HUDEP-2 (cell line): Measurements from ENCODE around the gene COL2A1.
A peak's percentile ranks its signal among the peaks of the same experiment; 100 is the strongest.
"Not testable (repeated sequence)": the region's sequence is repeated elsewhere in the genome, so short reads cannot be mapped to it uniquely, and the experiment has no call there.

Experiments used
- DNase-seq, 76 experiments: peaks; one replicate each; lab custom pipeline; 2025; ENCODE audit not compliant: unreplicated experiment in 76 of 76; lab: John Stamatoyannopoulos, UW

The COL2A1 gene

DNA sequence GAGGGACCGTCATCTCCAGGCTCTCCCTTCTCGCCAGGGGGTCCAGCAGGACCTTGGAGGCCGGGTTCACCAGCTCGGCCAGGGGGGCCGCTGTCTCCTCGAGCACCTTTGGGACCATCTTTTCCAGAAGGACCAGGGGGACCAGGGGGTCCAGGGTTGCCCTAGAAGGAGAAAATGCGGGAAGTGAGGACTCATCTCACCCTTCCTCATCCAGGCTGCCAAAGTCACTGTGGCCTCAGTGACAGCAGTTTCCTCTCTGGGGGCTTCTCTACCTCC, 25.7 kb downstream of the COL2A1 start:
- DNase-seq: no peak

DNA sequence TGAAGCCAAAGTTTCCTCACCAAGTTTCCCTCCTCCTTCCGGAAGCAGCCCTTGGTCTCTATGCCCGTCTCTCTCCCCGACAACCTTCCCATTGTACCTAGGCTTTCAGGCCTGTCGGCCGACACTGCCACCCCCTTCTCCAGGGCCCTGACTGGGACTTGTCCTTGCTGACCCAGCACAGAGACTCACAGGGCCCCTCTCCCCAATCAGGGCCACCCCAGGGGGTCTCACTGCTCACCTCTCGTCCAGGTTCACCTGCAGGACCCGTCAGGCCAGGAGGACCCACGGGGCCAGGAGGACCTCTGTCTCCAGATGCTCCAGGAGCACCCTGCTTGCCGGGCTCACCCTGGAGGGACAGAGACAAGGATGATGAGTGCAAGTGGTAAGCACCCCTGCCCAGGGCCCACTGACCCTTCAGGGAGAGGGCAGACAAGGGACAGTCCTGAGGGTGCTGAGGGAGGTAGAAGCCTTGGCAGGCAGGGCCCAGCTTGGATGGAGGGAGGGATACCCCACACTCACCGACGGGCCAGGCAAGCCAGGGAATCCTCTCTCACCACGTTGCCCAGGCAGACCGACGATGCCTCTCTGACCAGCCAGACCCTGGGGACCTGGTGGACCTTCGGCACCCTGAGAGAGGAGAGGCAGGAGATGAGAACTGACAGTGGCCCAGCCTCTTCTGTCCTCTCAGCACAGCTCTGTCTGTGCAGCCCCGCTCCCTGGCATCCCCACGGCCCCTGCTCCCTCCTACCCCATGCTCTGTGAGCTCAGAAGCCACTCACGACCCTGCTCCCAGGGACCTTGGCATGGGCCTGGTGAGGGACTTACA, 26.3 kb downstream of the COL2A1 start:
- DNase-seq: no peak

DNA sequence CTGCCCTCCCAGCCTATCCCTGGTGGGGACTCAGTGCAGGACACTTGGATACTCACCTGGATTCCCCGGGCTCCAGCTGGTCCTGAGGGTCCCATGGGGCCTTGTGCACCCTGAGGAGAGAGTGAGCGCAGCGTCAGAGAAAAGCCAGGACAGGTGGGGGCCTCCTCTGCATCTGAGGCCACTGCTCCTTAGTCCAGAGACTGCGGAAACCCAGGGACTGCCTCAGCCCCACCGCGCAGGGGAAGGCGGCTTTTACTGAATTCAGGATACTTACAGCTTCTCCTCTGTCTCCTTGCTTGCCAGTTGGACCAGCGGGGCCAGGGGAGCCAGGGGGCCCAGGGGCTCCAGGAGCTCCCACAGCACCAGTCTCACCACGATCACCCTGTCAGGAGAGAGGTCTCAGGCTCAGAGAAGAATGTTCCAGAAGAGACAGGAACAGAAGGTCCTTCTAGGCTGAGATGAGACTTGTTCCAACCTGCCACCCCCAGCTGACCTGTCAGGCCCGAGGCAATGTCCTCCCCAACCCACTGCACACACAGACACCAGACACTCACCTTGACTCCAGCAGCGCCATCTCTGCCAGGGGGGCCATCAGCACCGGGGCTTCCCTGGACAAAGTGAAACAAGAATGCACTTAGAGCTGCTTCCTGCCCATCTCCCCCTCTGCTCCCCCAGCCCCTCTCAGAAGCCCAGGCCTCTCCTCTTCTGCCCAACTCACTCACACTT, 27.1 kb downstream of the COL2A1 start:
- DNase-seq: no peak

DNA sequence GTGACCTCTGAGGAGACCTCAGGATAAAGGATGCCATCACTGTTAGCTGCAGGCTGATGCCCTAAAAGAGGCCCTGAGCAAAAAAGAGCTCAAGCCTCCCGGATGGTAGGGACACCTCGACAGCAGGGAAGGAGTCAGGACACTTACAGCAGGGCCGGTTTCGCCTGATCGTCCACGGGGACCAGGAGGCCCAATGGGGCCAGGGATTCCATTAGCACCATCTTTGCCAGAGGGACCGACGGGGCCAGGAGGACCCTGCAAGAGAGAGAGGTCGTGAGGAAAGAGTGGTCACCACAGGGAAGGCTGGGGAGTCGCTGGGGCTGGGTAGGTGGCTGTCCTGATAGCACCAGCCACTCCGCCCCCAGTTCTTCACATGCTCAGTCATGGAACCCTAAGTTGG, 28.5 kb downstream of the COL2A1 start:
- no peak for DNase-seq

DNA sequence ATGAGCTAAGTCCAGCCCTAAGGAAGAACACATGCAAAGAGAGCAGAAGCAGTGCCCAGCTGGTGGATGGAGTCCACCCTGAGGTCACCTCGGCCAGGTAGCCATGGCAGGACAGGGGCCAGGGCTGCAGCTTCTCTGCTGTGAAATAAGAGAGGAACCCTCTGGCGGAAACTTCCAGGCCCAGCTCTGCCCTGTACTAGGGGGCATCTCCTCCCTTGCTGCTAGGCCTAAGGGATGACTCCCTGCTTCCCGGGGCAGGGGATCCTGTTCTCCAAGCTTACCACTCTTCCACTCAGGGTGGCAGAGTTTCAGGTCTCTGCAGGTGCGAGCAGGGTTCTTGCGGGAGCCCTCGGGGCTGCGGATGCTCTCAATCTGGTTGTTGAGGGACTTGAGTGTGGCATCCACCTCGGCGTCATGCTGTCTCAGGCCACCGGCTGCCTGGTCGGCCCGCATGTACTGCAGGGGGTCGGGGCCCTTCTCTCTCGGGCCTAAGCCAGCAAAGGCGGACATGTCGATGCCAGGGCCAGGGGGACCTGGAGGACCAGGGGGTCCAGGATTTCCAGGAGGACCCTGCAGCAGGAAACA, 29.1 kb downstream of the COL2A1 start:
- no peak for DNase-seq

DNA sequence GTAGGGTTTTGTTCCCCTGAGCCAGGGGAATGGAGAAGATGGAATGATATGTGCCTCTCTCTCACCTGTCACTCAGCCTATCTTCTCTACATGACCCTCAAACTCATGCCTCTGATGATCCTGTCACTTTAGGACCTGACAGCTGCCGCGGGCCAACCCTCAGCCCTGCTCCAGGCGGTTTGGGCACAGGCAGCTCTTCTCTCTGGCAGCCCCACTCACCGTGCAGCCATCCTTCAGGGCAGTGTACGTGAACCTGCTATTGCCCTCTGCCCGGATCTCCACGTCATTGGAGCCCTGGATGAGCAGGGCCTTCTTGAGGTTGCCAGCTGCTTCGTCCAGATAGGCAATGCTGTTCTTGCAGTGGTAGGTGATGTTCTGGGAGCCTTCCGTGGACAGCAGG, 30.4 kb downstream of the COL2A1 start:
- no peak for DNase-seq

DNA sequence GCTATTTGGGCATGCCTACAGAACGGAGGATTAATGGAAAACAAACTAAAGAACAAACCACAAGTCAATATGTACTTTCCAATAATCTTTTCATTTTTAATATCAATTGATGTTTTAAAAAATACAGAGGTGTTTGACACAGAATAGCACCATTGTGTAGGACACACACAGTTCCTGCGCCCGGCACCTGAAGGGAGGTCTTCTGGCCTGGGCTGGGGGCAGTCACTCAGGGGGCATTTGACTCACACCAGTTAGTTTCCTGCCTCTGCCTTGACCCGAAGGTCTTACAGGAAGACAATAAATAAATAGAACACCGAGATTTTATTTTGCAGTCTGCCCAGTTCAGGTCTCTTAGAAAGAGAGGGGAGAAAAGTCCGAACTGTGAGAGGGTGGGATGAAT, 31.4 kb downstream of the COL2A1 start:
- no peak for DNase-seq

DNA sequence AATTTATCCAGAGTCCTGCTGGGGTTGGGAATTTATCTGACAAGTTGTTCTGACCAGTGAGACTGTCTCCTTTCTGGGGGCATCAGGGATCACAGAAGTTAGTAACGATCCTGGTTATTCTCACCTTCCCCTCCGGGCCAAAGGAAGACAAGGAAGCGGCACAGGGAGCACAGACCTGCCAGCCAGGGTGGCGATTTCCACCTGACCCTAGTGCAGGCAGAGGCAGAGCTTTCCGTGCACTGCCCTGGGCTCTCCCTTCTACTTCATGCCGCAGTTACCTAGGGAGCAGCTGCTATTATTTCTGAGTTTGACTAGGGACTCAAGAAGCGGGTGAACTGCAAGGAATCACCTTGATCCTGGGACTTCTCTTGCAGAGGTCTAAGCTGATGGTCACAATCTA, 33.4 kb downstream of the COL2A1 start:
- no peak for DNase-seq

DNA sequence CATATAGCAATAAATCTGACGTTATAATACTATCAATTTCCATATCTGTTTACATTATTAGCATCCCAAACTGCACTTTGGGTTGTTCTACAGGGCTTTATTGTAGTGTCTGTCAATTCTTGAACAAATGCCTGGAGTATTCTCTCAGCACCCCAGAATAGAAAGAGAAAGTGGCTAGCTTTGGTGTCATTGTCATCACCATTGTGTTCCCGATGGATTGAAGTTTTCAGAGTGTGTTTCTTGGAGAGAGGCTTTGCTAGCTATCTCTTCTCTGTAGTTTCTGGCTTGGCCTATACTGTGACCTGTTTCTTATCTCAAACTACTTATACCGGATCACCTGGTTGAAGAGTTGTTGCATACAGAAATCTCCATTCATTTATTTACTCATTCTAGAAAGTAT, 34.4 kb downstream of the COL2A1 start:
- no peak for DNase-seq

DNA sequence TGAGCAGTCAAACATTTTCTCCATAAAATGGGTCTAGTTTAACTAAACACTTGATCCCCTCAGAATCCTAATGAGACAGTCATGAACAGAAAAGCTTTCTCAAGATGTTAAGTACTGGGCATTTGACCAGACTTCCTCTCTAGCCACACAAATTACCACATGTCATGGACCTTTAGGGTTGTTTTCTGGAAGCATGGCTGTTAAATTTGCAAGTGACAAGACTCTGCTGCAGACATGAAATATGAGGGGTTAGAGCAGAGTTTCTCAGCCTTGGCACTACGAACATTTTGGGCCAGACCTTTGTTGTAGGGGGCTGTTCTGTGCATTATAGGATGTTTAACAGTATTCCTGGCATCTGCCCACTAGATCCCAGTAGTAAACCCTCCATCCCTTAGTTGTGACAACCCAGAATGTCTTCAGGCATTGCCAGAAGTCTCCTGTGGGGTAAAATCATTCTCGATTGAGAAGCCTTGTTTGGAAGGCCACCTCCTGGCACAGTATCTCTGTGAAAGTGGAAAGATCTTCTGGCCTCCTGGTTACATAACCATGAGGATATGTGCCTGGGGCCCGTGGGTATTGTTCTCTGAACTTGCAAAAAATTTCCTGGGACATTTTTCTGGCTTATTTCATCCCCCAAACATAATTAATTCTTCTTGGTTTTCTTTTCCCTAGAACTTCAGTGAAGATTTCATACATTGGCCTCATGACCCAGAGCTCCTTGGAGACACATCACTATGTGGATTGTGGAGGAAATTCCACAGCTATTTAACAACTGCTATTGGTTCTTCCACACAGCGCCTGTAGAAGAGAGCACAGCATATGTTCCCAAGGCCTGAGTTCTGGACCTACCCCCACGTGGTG, 36.6 kb downstream of the COL2A1 start:
- no peak for DNase-seq

DNA sequence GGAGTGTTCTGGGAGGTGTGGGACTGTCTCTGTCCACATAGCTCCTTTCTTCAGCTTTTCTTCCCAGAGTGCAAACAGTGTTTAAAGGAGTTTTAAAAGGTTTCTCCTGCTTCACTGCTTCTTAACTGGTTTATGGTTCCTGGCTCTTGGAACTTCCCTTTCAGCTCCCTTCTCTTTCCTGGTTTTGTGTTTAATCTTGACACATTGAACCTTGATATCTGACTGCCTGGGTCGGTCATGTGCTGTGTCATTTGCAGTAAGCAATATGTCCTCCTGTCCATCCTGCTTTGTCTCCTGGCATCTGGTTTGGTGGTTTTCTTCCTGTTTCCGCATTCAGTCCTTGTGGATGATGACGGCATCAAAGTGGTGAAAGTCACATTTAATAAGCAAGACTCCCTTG, 38.7 kb downstream of the COL2A1 start:
- DNase-seq: no peak

DNA sequence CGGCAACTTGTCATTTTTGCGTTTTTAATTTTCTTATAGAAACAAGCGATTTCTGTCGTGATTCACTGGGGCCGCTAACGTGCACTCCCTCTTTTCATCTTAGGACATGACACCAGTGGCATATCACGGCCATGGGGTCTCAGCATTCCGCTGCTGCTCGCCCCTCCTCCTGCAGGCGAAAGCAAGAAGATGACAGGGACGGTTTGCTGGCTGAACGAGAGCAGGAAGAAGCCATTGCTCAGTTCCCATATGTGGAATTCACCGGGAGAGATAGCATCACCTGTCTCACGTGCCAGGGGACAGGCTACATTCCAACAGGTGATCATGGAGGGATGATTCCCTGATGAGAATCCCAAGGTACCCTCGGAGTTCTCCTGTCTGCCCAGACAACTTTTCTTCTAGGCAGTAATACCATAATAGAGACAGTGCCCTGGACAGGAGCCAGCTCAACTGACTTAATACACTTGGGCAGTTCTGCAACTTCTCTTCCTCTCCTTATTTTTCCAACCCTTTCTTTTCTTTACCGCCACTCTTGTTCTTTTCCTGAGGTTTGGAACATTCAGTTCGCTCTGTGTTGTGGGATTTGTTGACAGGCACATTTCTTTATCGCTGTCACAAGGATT, 40.1 kb downstream of the COL2A1 start:
- peak in 4 of 76 experiments; percentile 4 to 21 (median 8) for DNase-seq

DNA sequence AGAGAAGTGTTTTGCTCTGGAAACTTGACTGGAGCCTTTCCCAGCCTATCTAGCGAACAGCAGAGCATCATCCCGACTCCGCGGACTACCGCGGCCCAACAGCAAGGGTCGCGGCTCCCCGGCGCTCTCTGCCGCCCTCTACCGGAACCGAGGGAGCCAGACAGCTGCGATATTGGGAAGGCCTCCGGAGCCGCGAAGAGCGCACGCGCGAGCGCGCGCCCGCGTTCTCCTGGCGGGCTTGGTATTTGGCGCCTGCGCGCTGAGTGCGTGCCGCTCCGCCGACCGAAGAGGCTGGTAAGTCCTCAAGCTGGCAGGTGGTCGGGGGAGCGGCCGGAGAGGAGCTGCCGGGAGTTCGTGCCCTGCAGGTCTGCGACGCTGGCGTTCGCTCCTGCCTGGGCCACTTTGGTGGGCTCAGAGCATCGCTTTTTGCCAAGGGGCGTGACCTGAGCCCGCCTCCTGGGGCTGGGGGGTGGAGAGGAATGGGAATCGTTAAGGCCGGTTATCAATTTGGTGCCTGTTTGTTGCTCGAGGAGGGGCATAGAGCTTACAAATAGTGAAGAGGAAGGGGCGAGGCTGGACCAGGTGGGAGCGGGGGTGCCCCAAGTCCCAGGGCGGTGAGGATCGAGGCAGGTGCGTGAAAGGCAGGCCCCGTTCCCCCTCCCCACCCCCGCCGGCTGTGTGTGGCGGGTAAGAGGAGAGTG, 40.8 kb downstream of the COL2A1 start, which contains the start of gene TMEM106C:
TSS of gene TMEM106C (plus strand) at position 257 of the 701 bp plus-strand sequence. CDS start 641 bp downstream, outside the sequence.
- DNase-seq: peak in 72 of 76 experiments; percentile 16 to 91 (median 80)

DNA sequence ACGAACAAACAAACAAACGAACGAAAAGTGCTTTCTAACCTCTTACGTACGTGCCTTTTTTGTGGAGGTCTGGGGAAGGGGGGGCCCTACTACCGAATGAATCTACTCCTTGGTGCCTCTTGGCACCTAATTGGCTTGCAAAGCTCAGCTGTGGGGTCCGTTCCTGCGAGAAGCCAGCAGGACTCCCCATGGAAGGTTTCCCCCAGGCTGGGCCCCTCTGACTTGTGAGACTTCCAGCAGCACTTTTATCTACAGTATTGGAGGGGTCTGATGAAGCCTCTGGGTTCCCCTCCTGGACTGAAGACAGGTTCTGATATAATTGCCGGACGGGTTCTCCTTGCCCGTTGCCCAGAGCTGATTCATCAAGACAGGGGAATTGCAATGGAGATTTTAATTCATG, 42.1 kb downstream of the COL2A1 start:
- DNase-seq: no peak

DNA sequence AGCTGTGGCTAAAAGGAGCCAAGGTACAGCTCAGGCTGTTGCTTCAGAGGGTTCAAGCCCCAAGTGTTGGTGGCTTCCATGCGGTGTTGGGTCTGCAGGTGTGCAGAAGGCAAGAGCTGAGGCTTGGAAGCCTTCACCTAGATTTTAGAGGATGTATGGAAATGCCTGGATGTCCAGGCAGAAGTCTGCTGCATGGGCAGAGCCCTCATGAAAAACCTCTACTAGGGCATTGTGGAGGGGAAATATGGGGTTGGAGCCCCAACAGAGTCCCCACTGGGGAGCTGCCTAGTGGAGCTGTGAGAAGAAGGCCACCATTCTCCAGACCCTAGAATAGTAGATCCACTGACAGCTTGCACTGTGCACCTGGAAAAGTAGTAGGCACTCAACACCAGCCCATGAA, 46.6 kb downstream of the COL2A1 start:
- not testable (repeated sequence) for DNase-seq

DNA sequence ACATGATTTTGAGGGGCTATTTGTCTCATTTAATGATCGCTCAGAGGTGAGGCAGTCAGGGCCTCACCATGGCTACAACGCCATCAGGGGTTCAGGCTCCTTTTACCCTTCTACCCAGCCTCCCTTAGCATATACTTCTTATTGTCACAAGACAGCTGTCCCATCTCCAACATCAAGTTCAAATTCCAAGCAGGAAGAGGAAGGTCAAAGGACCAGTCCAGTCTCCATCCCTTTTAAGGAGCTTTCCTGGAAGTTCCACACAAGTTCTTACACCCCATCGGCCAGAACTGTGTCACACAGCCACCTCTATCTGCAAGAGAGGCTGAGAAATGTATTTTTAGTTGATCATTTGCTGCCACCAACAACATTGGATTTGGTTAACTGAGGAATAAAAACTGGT, 49.2 kb downstream of the COL2A1 start:
- no peak for DNase-seq

DNA sequence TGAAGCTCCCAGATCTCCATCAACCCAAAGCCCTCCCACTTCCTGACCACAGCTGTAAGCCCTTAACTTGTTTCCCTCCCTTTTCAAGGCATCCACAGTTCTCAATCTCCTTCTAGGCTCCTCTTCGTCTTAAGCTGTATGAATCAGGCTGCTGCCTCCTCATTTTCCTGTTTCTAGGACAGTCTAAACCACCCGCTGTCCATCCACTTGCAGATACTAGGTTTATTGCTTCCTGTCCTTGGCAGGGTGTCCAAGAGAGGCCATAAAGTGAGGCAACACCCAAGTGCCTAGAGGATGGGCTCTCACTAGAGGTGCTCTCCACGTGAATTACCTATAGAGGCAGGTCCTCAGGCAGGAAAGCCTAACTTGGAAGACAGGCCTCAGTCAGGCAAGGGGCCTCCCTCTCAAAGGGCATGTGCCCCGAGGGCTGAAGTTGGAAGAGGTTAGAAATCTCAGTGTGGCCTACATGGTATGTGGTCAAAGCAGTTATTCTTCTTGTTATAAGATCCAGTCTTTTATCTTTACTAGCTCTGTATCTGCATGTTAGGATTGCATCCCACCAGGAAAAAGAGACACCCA, 49.7 kb downstream of the COL2A1 start:
- no peak for DNase-seq

DNA sequence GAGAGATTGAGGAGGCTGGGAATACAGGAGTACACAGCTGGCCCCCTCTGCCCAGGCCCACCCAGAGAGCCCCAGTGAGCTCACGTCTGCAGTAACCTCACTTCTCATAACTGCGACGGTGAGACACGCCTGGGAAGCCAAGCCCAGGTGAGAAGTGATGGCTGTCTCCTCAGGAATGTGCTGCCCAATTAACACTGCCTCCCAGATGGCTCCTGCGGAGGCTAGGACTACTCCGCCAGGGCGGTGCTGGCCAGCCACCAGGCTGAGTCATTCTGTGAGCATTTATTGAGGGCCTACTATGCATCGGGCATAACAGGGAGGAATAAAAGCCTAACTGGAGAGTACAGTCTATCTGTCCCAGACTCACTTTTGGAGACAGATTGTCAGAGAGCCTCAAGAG, 50.2 kb downstream of the COL2A1 start:
- DNase-seq: no peak

DNA sequence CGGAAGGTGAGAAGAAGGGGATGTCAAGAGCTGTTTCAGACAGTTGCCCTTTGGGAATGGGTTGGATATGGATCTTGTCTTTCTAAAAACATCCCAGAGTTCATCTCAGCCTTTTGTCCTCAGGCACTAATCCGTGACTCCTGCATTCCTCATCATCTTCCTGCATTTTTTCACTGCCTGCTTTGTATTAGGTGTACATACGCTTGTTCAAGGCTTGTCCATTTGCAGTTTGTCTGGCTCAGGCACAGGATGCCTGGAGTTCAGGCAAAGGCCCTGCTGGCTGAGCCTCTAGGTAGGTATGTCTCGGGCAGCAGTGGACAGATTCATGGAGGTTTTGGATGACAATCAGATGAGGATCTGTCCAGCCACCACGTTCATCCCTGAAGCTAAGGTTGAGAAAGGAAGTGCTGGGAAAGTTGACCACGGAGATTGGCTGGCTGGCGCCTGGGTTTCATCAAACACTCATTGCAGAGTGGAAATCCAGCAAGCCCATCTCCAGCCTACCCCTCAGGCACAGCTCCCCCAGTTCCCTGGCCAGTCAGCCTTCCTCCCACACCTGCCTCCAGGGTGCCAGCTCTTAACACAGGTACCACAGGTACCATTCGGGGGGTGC, 53.3 kb downstream of the COL2A1 start:
- DNase-seq: no peak
